ENCODE measurements around the gene METTL8. TPM values are rescaled to one million over a fixed set of nuclear protein-coding genes. Genes with fewer than 3 reads are reported as not detected.
A peak's percentile ranks its signal among the peaks of the same experiment; 100 is the strongest.

METTL8 gene
- total and polyA plus RNA-seq, 2 experiments from 2014 or later = 60.9 to 64.3 TPM

DNA sequence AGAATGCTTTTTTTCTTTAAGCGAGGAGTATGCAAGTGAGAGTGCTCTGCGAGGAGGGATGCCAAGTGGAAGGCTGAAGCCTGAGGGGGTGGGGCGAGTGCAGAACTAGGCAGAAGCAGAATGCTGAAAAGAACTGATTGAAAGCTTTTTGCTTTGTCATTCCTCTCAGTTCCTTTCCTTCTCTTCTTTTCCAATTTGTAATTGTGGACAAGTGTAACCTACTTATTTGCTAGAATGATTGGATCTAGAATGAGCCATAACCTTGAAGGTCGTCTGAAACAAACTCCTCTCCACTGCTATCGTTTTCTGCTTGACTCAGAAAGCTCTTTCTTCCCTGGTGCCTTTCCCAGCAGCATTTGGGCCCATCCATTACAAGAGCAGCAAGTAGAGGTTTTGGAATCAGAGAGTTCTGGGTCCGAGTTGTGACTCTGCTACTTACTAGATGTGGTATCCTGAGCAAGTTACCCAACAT is 115.3 kb downstream of the METTL8 start (continued):
- TF ChIP-seq REST (IDR thresholded peaks at IDR 0.05; ENCODE audit: unreplicated experiment) = no peak
- no peak for TF ChIP-seq STAT1 (IDR thresholded peaks at IDR 0.05; ENCODE audit: unreplicated experiment)

GRCh38 chr2:171317492-171318125 is 116.2 kb downstream of the METTL8 start:
- TF ChIP-seq JUNB (IDR thresholded peaks at IDR 0.05; ENCODE audit: unreplicated experiment) = no peak
- no peaks in the 10 kb centered on the region for H4K20me1 ChIP-seq (replicated peaks; ENCODE audit: insufficient read depth)
- DNase-seq (ENCODE audit: low spot score) (no peak), ATAC-seq (no peak)
- H3K79me2 ChIP-seq (replicated peaks; ENCODE audit: insufficient read depth) = no peaks in the 10 kb centered on the region
- H3K4me3 Mint-ChIP-seq = peak overlapping the region; percentile 35; the same call in 1 of the 3 replicates
- no peaks in the 10 kb centered on the region for H3K9me2 ChIP-seq (ENCODE audit: insufficient read depth)
- H3K27ac ChIP-seq (ENCODE audit: low read depth) = peak overlapping the region; percentile 96
- H3K27ac Mint-ChIP-seq = peak overlapping the region; percentile 99
- peak overlapping the region; percentile 48 for H3K4me2 ChIP-seq
- H3K4me1 ChIP-seq (ENCODE audit: insufficient read depth) = peaks cover 47% of the 10 kb centered on the region
- no peaks in the 10 kb centered on the region for H3K36me3 ChIP-seq (ENCODE audit: insufficient read depth)
- no peaks in the 10 kb centered on the region for H3K27me3 ChIP-seq (ENCODE audit: insufficient read depth)
- H3F3A ChIP-seq (replicated peaks; ENCODE audit: low read depth) = peaks cover 16% of the 10 kb centered on the region
- H3K9me3 Mint-ChIP-seq = peaks cover 26% of the 10 kb centered on the region
- H3K4me3 ChIP-seq = peak overlapping the region; percentile 5; the same call in 1 of the 2 replicates
- no peak overlapping the region for H2AFZ ChIP-seq
- peaks cover 21% of the 10 kb centered on the region for H3K27me3 Mint-ChIP-seq (ENCODE audit: insufficient read depth, low read depth, poor library complexity)
- peaks cover 75% of the 10 kb centered on the region for H3K4me1 Mint-ChIP-seq
- peaks cover 36% of the 10 kb centered on the region for H3K36me3 Mint-ChIP-seq (ENCODE audit: low read depth)

DNA sequence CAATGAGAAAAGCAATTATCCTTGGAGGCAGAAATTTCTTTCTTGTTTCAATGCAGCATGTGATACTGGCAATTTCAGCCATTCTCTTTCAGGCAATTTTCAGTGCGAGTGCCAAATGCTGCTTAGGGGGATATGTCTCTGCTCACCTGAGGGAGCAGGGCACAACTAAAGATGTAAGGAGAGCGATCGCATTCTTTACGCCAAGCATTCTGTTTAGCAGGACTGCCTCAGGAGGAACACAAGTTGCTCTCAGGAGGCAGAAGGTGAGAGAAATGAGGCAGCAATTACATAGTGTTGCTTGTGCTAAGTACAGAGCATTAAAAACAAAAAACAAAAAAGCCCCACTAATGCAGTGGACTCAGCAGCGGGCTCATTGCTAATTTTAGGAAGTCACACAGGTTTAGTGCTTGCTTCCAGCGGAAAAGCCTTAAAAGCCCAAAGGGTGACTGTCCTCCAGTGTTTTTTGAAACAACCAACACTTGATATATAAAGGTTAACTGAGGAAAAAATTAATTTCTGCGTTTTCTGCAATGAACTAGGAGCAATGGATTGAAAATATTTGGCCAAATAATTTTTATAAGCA is 116.9 kb downstream of the METTL8 start:
- peak overlapping the region; percentile 5; the same call in 1 of the 2 replicates for H3K4me3 ChIP-seq
- peaks cover 16% of the 10 kb centered on the region for H3F3A ChIP-seq (replicated peaks; ENCODE audit: low read depth)
- H3K9me2 ChIP-seq (ENCODE audit: insufficient read depth) = no peaks in the 10 kb centered on the region
- Mint-ChIP-seq H3K27ac (peak overlapping the region; percentile 99), H3K9me3 (peaks cover 33% of the 10 kb centered on the region), H3K36me3 (ENCODE audit: low read depth) (peaks cover 44% of the 10 kb centered on the region), H3K4me1 (peaks cover 75% of the 10 kb centered on the region), H3K4me3 (peak overlapping the region; percentile 43; the same call in 2 of the 3 replicates), H3K27me3 (ENCODE audit: insufficient read depth, low read depth, poor library complexity) (peaks cover 23% of the 10 kb centered on the region)
- no peak overlapping the region for H2AFZ ChIP-seq
- no peaks in the 10 kb centered on the region for H3K79me2 ChIP-seq (replicated peaks; ENCODE audit: insufficient read depth)
- ATAC-seq (peak; percentile 63), DNase-seq (ENCODE audit: low spot score) (peak; percentile 79)
- no peaks in the 10 kb centered on the region for H3K27me3 ChIP-seq (ENCODE audit: insufficient read depth)
- H3K36me3 ChIP-seq (ENCODE audit: insufficient read depth) = no peaks in the 10 kb centered on the region
- H3K4me1 ChIP-seq (ENCODE audit: insufficient read depth) = peaks cover 47% of the 10 kb centered on the region
- H4K20me1 ChIP-seq (replicated peaks; ENCODE audit: insufficient read depth) = no peaks in the 10 kb centered on the region
- H3K27ac ChIP-seq (ENCODE audit: low read depth) = peak overlapping the region; percentile 96
- no peak for TF ChIP-seq NANOG (IDR thresholded peaks at IDR 0.05; ENCODE audit: borderline replicate concordance)
- no peak for TF ChIP-seq ZNF114 (CRISPR knock-in tag; IDR thresholded peaks at IDR 0.05)
- TF ChIP-seq CTCF (conservative IDR thresholded peaks at IDR 0.05; ENCODE audit: low read depth in 2 of 2) = no peak
- TF ChIP-seq REST (IDR thresholded peaks at IDR 0.05; ENCODE audit: unreplicated experiment) = no peak
- TF ChIP-seq JUNB (IDR thresholded peaks at IDR 0.05; ENCODE audit: unreplicated experiment) = no peak
- no peak for TF ChIP-seq EZH2phosphoT487 (IDR thresholded peaks at IDR 0.05; ENCODE audit: unreplicated experiment)
- peak overlapping the region; percentile 48 for H3K4me2 ChIP-seq
